H9 (cell line): Measurements from ENCODE around the gene CDK14. TPM values are rescaled to one million over a fixed set of nuclear protein-coding genes. Genes with fewer than 3 reads are reported as not detected.

Experiments used
- DNase-seq: peaks from one replicate; pipeline ENCODE4 v3.0.0-alpha.2; 2017
- H2AFZ ChIP-seq: one replicate; pipeline ENCODE4 v1.6.1; 2013; ENCODE audit warnings: mild to moderate bottlenecking, low read length, control low read depth, moderate library complexity
- H2AK5ac ChIP-seq: 2 replicates; pipeline ENCODE4 v1.6.1; 2013; ENCODE audit warnings: low read length, control low read depth, mixed read lengths; ENCODE audit not compliant: insufficient read length
- H2BK120ac ChIP-seq: one replicate; pipeline ENCODE4 v1.6.1; 2013; ENCODE audit warnings: low read depth, mild to moderate bottlenecking, low read length, control low read depth, inconsistent platforms; ENCODE audit not compliant: poor library complexity, severe bottlenecking
- H2BK12ac ChIP-seq: 2 replicates; pipeline ENCODE4 v1.6.1; 2013; ENCODE audit warnings: low read length, control low read depth, mixed read lengths, low read depth; ENCODE audit not compliant: insufficient read length
- H2BK15ac ChIP-seq: 2 replicates; pipeline ENCODE4 v1.6.1; 2013; ENCODE audit warnings: low read depth, low read length, control low read depth
- H2BK20ac ChIP-seq: one replicate; pipeline ENCODE4 v1.6.1; 2013; ENCODE audit warnings: low read depth, mild to moderate bottlenecking, low read length, control low read depth, inconsistent platforms; ENCODE audit not compliant: poor library complexity, severe bottlenecking
- H2BK5ac ChIP-seq: 2 replicates; pipeline ENCODE4 v1.6.1; 2013; ENCODE audit warnings: low read length, control low read depth, mixed read lengths; ENCODE audit not compliant: insufficient read length
- H3K14ac ChIP-seq: 2 replicates; pipeline ENCODE4 v1.6.1; 2013; ENCODE audit warnings: low read length, control low read depth; ENCODE audit not compliant: insufficient read depth
- H3K18ac ChIP-seq: 2 replicates; pipeline ENCODE4 v1.6.1; 2013; ENCODE audit warnings: low read depth, mild to moderate bottlenecking, mixed read lengths, low read length, control low read depth; ENCODE audit not compliant: insufficient read length
- H3K23ac ChIP-seq: 2 replicates; pipeline ENCODE4 v1.6.1; 2013; ENCODE audit warnings: low read length, control low read depth, mixed read lengths, low read depth; ENCODE audit not compliant: insufficient read length
- H3K23me2 ChIP-seq: 2 replicates; pipeline ENCODE4 v1.6.1; 2013; ENCODE audit warnings: low read depth, mild to moderate bottlenecking, mixed read lengths, low read length, control low read depth; ENCODE audit not compliant: insufficient read length, poor library complexity, severe bottlenecking
- H3K27ac ChIP-seq: 2 replicates; pipeline ENCODE4 v1.5.1; 2013; ENCODE audit warnings: low read length, control low read depth, mixed read lengths, low read depth; ENCODE audit not compliant: insufficient read length
- H3K27me3 ChIP-seq: 2 replicates; pipeline ENCODE4 v1.6.1; 2013; ENCODE audit warnings: low read length, control low read depth, inconsistent platforms; ENCODE audit not compliant: insufficient read depth
- H3K4ac ChIP-seq: 2 replicates; pipeline ENCODE4 v1.6.1; 2013; ENCODE audit warnings: low read depth, mild to moderate bottlenecking, control low read depth, inconsistent platforms, low read length, moderate library complexity
- H3K4me1 ChIP-seq: 2 replicates; pipeline ENCODE4 v1.6.1; 2013; ENCODE audit warnings: low read length, control low read depth, inconsistent platforms; ENCODE audit not compliant: insufficient read depth
- H3K4me2 ChIP-seq: 2 replicates; pipeline ENCODE4 v1.6.1; 2013; ENCODE audit warnings: low read length, control low read depth, mixed read lengths; ENCODE audit not compliant: insufficient read length, insufficient read depth
- H3K56ac ChIP-seq: 2 replicates; pipeline ENCODE4 v1.6.1; 2013; ENCODE audit warnings: low read depth, mild to moderate bottlenecking, mixed read lengths, low read length, control low read depth; ENCODE audit not compliant: insufficient read length
- H3K79me1 ChIP-seq: 2 replicates; pipeline ENCODE4 v1.6.1; 2013; ENCODE audit warnings: low read depth, mild to moderate bottlenecking, moderate library complexity, low read length, control low read depth, inconsistent platforms; ENCODE audit not compliant: insufficient read depth, poor library complexity, severe bottlenecking
- H3K79me2 ChIP-seq: 2 replicates; pipeline ENCODE4 v1.6.1; 2013; ENCODE audit warnings: low read length, control low read depth, inconsistent platforms; ENCODE audit not compliant: insufficient read depth
- H3K9ac ChIP-seq: 2 replicates; pipeline ENCODE4 v1.6.1; 2013; ENCODE audit warnings: low read length, control low read depth, mixed read lengths; ENCODE audit not compliant: insufficient read length; ENCODE audit errors: extremely low read depth
- H3K9me3 ChIP-seq: one replicate; pipeline ENCODE4 v1.6.1; 2013; ENCODE audit warnings: low read depth, low read length, inconsistent platforms; ENCODE audit not compliant: control insufficient read depth
- H3T11ph ChIP-seq: one replicate; pipeline ENCODE4 v1.6.1; 2013; ENCODE audit warnings: mild to moderate bottlenecking, low read length, control low read depth, inconsistent platforms
- H4K20me1 ChIP-seq: one replicate; pipeline ENCODE4 v1.6.1; 2013; ENCODE audit not compliant: control insufficient read depth, insufficient read length, insufficient read depth
- H4K5ac ChIP-seq: 2 replicates; pipeline ENCODE4 v1.6.1; 2013; ENCODE audit warnings: low read depth, mild to moderate bottlenecking, mixed read lengths, low read length, control low read depth; ENCODE audit not compliant: insufficient read length
- H4K8ac ChIP-seq: replicated peaks from 2 replicates; pipeline ENCODE4 v1.6.1; 2013; ENCODE audit warnings: low read length, control low read depth, mixed read lengths, low read depth; ENCODE audit not compliant: insufficient read length
- H4K91ac ChIP-seq: 2 replicates; pipeline ENCODE4 v1.6.1; 2013; ENCODE audit warnings: low read depth, mild to moderate bottlenecking, moderate library complexity, mixed read lengths, low read length, control low read depth; ENCODE audit not compliant: insufficient read length
- H3K27ac Mint-ChIP-seq, 3 experiments: 2 replicates in 2 of 3; 3 replicates in 1 of 3; pipeline ENCODE4 v1.8.0; 2020 to 2021; ENCODE audit warnings: mixed read lengths in 3 of 3, mild to moderate bottlenecking in 1 of 3, moderate library complexity in 1 of 3
- H3K27me3 Mint-ChIP-seq: 2 replicates; pipeline ENCODE4 v1.8.0; 2021; ENCODE audit warnings: low read depth, mild to moderate bottlenecking, moderate library complexity, mixed read lengths
- H3K36me3 Mint-ChIP-seq, 3 experiments: 2 replicates in 2 of 3; 3 replicates in 1 of 3; pipeline ENCODE4 v1.8.0; 2020 to 2021; ENCODE audit warnings: low read depth in 3 of 3, mixed read lengths in 3 of 3; ENCODE audit not compliant: insufficient read depth in 1 of 3
- H3K4me1 Mint-ChIP-seq, 2 experiments: 2 replicates each; pipeline ENCODE4 v1.8.0; 2020; ENCODE audit warnings: mixed read lengths in 2 of 2
- H3K4me3 Mint-ChIP-seq, 2 experiments: 2 replicates in 1 of 2; 3 replicates in 1 of 2; pipeline ENCODE4 v1.8.0; 2020 to 2021; ENCODE audit warnings: mild to moderate bottlenecking in 2 of 2, mixed read lengths in 2 of 2, moderate library complexity in 1 of 2
- H3K9me3 Mint-ChIP-seq, 2 experiments: 2 replicates in 1 of 2; 3 replicates in 1 of 2; pipeline ENCODE4 v1.8.0; 2020; ENCODE audit warnings: mild to moderate bottlenecking in 2 of 2, mixed read lengths in 2 of 2, moderate library complexity in 1 of 2
- WGBS: extraction: QIAGEN DNeasy Blood & Tissue Kit; methylation state at CpG from one replicate; pipeline ENCODE4 v1.1.7; 2013; ENCODE audit warnings: missing lambda C conversion rate, low lambda C conversion rate, mixed read lengths; ENCODE audit not compliant: insufficient read length; ENCODE audit errors: extremely low coverage; 5-methylcytosine and 5-hydroxymethylcytosine counted together
- total RNA-seq: library from RNA; stranded (reverse); gene quantifications from 2 replicates; pipeline ENCODE4 v1.2.1, GENCODE V29; 2021
- TF ChIP-seq, protein P1 (sequence below): fragments of 200-600 bp; sonication (generic); conservative IDR thresholded peaks from 3 replicates; pipeline ENCODE4 v1.8.0; 2021; ENCODE audit warnings: antibody characterized with exemption, mild to moderate bottlenecking

The CDK14 gene
- total RNA-seq, 1 experiment from 2014 or later: 23.9 TPM

DNA sequence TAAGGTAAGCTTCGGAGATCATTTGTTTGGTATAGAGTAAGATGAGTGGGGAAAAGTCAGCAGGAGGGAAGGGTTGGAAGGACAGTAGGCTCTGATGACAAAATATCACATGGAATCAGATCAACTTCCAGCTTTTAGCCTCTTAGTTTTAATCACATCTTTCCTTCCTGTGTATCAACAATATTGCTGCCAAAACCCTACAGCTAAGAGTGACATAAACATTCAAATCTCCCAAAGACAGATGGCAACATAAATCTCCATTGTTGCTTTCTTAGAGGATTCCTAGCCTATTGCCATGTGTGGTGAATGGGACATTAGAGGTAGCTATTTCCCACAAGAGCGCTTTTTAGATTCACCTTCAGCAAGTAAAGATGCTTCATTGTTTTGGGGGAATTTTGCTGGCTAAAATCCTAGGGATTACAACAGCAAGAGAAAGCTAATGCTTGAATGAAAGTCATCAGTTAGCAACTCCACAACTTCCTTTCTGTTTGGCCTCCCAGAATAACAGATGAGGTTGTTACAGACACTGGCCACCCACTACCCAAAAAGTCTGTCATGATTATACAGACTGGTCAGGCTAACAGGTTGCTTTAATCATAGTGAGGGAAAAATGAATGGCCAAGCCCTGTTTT is 632.9 kb downstream of the CDK14 start:
- Histone ChIP-seq H3T11ph (no peak overlapping the region), H4K5ac (no peak overlapping the region), H2BK20ac (no peak overlapping the region), H3K56ac (no peak overlapping the region), H3K4ac (no peak overlapping the region), H2AK5ac (no peak overlapping the region), H3K9ac (no peak overlapping the region), H4K91ac (no peak overlapping the region), H3K23ac (no peak overlapping the region), H3K4me2 (no peak overlapping the region), H3K18ac (no peak overlapping the region), H3K23me2 (no peaks in the 10 kb centered on the region), H3K79me1 (no peaks in the 10 kb centered on the region), H3K27ac (no peak overlapping the region), H3K9me3 (no peaks in the 10 kb centered on the region), H3K27me3 (no peaks in the 10 kb centered on the region), H4K20me1 (no peaks in the 10 kb centered on the region), H3K14ac (no peak overlapping the region), H2BK15ac (no peak overlapping the region), H3K79me2 (no peaks in the 10 kb centered on the region), H4K8ac (no peak overlapping the region), H3K4me1 (no peaks in the 10 kb centered on the region), H2BK5ac (no peak overlapping the region), H2BK120ac (no peak overlapping the region), H2BK12ac (no peak overlapping the region), H2AFZ (no peak overlapping the region)
- Mint-ChIP-seq H3K27ac (peak overlapping the region in 1 of 3 experiments; percentile 0; a peak in 1 of 7 replicates), H3K9me3 (peaks cover 6 to 8% of the 10 kb centered on the region in 2 experiments; a peak in 2 of 5 replicates), H3K27me3 (peaks cover 4% of the 10 kb centered on the region; the same call in 1 of the 2 replicates), H3K4me3 (no peak overlapping the region), H3K36me3 (peaks cover 0 to 4% (median 0%) of the 10 kb centered on the region in 3 experiments; a peak in 2 of 7 replicates), H3K4me1 (peaks cover 6 to 12% of the 10 kb centered on the region in 2 experiments)
- TF ChIP-seq, protein P1, sequence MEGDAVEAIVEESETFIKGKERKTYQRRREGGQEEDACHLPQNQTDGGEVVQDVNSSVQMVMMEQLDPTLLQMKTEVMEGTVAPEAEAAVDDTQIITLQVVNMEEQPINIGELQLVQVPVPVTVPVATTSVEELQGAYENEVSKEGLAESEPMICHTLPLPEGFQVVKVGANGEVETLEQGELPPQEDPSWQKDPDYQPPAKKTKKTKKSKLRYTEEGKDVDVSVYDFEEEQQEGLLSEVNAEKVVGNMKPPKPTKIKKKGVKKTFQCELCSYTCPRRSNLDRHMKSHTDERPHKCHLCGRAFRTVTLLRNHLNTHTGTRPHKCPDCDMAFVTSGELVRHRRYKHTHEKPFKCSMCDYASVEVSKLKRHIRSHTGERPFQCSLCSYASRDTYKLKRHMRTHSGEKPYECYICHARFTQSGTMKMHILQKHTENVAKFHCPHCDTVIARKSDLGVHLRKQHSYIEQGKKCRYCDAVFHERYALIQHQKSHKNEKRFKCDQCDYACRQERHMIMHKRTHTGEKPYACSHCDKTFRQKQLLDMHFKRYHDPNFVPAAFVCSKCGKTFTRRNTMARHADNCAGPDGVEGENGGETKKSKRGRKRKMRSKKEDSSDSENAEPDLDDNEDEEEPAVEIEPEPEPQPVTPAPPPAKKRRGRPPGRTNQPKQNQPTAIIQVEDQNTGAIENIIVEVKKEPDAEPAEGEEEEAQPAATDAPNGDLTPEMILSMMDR: no peak
- DNase-seq: no peak
- no CpG with 5 or more reads among the region's 2 CpGs for WGBS
